Spinal cord (tissue), 10 donors: Measurements from ENCODE around the gene CBFA2T3. TPM values are rescaled to one million over a fixed set of nuclear protein-coding genes. Genes with fewer than 3 reads are reported as not detected.
A peak's percentile ranks its signal among the peaks of the same experiment; 100 is the strongest.
"Not testable (repeated sequence)": the region's sequence is repeated elsewhere in the genome, so short reads cannot be mapped to it uniquely, and the experiment has no call there.

Experiments used
- DNase-seq, 6 donors: peaks; one replicate each; pipeline versions ENCODE4 v3.0.0 to v3.0.0-alpha.2; 2013 to 2015; ENCODE audit warnings: low spot score in 6 of 6, low read depth in 4 of 6
- H3K27ac ChIP-seq: one replicate; pipeline ENCODE4 v1.5.1; 2013; ENCODE audit warnings: low read depth, low read length, control low read depth
- H3K27me3 ChIP-seq: one replicate; pipeline ENCODE4 v1.6.1; 2013; ENCODE audit warnings: low read length; ENCODE audit not compliant: control insufficient read depth, insufficient read depth
- H3K36me3 ChIP-seq: one replicate; pipeline ENCODE4 v1.6.1; 2013; ENCODE audit warnings: low read length; ENCODE audit not compliant: control insufficient read depth, insufficient read depth
- H3K4me1 ChIP-seq: one replicate; pipeline ENCODE4 v1.6.1; 2013; ENCODE audit warnings: low read length; ENCODE audit not compliant: control insufficient read depth, insufficient read depth
- H3K4me3 ChIP-seq: one replicate; pipeline ENCODE4 v1.5.1; 2013; ENCODE audit warnings: low read depth, low read length, control low read depth
- H3K9me3 ChIP-seq: one replicate; pipeline ENCODE4 v1.6.1; 2013; ENCODE audit warnings: low read length; ENCODE audit not compliant: control insufficient read depth, insufficient read depth
- WGBS: methylation state at CpG from one replicate; pipeline ENCODE4 v1.1.5; 2013; ENCODE audit warnings: missing lambda C conversion rate; ENCODE audit not compliant: insufficient coverage; 5-methylcytosine and 5-hydroxymethylcytosine counted together
- polyA plus RNA-seq, 2 donors: library from polyadenylated mRNA; unstranded; fragments of 120-200 nt; gene quantifications; one replicate each; pipeline ENCODE4 v1.2.1, GENCODE V29; 2013; ENCODE audit not compliant: insufficient read length in 2 of 2
- total RNA-seq, 2 donors: library from RNA; depleted of rRNA in 1 of 2; stranded (reverse); fragments of 120-200 nt in 1 of 2; fragments of >200 nt in 1 of 2; gene quantifications; one replicate each; pipeline versions ENCODE4 v1.2.3 to v1.2.4, GENCODE V29; 2013 to 2014
- donor health status: healthy.

CBFA2T3 gene
- total and polyA plus RNA-seq, 4 donors: 1.2 to 19.5 (median 11.0) TPM

DNA sequence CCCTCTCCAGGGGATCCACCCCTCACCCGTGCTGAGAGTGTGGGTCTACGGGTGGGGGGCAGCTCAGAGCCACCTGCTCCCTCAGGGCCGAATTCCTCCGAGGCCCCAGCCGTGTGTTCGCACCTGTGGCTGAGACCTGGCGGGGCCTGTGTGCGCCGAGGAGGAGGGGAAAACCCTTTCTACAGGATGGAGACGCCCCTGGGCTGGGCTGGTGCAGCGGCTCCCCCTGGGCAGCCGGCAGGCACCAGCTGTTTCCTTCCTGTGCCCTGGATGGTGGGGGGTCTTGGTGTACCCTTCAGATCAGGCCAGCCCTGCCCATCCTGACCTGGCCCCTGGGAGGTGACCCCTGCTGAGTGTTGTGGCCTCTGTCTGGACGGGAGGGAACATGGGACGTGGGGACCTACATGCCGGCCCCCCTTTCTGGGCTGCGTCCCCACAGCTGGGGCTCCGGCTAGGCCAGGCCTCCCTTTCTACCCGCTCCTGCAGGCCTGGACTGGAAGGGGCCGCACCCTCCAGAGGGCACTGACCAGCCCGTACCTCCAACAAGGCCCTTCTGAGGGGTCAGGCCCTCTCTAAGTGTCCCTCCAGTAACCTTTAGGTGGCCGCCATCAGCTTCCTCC is 82.2 kb downstream of the CBFA2T3 start:
- no peak overlapping the region for H3K27ac ChIP-seq
- H3K9me3 ChIP-seq: no peaks in the 10 kb centered on the region
- H3K27me3 ChIP-seq: no peaks in the 10 kb centered on the region
- no peaks in the 10 kb centered on the region for H3K4me1 ChIP-seq
- 84% methylated on average over 15 of the region's 21 CpGs for WGBS
- no peak for DNase-seq
- no peak overlapping the region for H3K4me3 ChIP-seq
- peaks cover 91% of the 10 kb centered on the region for H3K36me3 ChIP-seq

DNA sequence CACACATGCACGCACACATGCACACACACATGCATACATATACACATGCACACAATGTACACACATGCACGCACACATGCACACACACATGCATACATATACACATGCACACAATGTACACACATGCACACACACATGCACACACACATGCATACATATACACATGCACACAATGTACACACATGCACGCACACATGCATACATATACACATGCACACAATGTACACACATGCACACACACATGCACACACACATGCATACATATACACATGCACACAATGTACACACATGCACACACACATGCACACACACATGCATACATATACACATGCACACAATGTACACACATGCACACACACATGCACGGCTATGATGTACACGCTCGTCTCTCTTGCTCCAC is 82.7 kb downstream of the CBFA2T3 start:
- H3K4me3 ChIP-seq: not testable (repeated sequence)

DNA sequence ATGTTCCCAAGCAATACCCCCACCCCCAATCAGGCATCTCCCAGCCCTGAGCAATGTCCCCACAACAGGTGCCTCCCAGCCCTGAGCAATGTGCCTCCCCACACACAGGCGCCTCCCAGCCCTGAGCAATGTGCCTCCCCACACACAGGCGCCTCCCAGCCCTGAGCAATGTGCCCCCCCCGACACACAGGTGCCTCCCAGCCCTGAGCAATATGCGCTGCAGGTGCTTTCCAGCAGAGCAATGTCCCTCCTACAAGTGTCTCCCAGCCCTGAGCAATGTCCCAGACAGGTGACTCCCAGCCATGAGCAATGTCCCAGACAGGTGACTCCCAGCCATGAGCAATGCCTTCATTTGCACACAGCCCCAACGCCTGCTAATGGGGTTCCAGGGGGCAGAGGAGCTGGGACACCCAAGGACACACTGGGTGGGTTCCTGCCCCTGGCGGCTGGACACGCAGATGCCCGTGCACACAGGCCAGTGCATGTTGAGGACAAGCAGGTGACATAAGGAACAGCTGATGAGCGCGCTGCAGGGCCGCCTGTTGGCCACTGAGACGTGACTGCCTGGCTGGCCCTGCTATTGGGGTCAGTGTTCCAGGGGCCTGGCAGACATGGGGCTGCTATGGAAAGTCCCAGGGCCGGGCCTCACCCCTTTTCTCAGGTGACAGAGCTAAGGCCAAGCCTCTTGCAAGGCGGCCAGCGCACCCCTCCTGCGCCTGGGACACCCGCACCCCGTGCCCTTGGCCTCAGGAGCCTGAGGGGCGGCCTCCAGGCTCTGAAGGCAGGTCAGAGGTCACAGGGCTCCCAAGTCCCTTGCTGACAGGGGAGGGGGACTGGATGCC is 83.7 kb downstream of the CBFA2T3 start:
- 85% methylated on average over 19 of the region's 19 CpGs for WGBS
- no peak for DNase-seq
- H3K27me3 ChIP-seq: no peaks in the 10 kb centered on the region
- H3K4me3 ChIP-seq: no peak overlapping the region
- H3K9me3 ChIP-seq: no peaks in the 10 kb centered on the region
- H3K27ac ChIP-seq: no peak overlapping the region
- H3K4me1 ChIP-seq: peaks cover 6% of the 10 kb centered on the region
- peaks cover 89% of the 10 kb centered on the region for H3K36me3 ChIP-seq

More for the DNA sequence above, 82.7 kb downstream of the CBFA2T3 start:
- H3K27me3 ChIP-seq, H3K9me3 ChIP-seq, DNase-seq, H3K4me1 ChIP-seq, H3K27ac ChIP-seq: not testable (repeated sequence)
- peaks cover 91% of the 10 kb centered on the region for H3K36me3 ChIP-seq
- WGBS: 100% methylated on average over 1 of the region's 6 CpGs

DNA sequence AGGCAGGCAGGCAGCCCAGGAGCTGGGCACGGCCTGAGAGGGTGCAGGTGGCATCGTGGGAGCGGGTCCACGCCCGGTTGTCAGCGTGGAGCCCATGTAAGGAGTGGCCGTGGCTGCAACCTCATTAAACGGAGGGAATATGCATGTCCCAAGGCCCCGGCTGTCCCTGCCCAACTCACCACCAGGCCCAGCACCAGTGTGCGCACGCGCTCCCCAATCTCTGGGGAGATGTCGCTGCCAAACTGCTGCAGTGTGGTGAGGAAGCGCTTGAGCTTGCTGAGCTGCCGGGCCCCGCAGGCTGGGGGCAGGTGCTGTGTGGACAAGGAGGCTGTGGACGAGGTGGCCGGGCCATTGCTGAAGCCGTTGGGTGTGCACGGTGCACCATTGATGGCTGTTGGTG is 84.9 kb downstream of the CBFA2T3 start:
- Histone ChIP-seq H3K9me3 (no peaks in the 10 kb centered on the region), H3K27me3 (no peaks in the 10 kb centered on the region), H3K4me3 (no peak overlapping the region), H3K36me3 (peaks cover 87% of the 10 kb centered on the region), H3K27ac (no peak overlapping the region), H3K4me1 (peaks cover 12% of the 10 kb centered on the region)
- 73% methylated on average over 15 of the region's 20 CpGs for WGBS
- peak in 1 of 6 donors; percentile 14 for DNase-seq

DNA sequence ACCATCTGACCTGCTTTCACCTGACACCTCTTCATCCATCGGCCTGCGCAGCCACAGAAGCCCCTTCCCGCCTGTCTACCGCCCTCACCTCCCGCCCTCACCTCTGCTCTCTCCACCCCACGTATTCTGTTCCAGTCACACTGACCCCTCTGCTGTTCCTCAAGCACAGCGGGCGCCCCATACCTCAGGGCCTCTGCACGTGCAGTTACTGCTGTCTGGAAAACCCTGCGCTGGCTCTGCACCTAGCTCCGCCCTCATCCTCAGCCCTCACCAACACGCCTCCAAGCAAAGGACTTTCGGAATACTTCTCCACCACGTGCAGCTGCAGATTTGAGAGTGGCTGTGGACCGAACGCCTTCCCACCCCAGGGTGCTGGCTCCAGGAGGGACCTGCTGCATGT is 85.9 kb downstream of the CBFA2T3 start:
- Histone ChIP-seq H3K9me3 (no peaks in the 10 kb centered on the region), H3K36me3 (peaks cover 87% of the 10 kb centered on the region), H3K4me3 (no peak overlapping the region), H3K27me3 (no peaks in the 10 kb centered on the region), H3K27ac (no peak overlapping the region), H3K4me1 (peaks cover 20% of the 10 kb centered on the region)
- WGBS: 80% methylated on average over 16 of the region's 16 CpGs
- no peak for DNase-seq

DNA sequence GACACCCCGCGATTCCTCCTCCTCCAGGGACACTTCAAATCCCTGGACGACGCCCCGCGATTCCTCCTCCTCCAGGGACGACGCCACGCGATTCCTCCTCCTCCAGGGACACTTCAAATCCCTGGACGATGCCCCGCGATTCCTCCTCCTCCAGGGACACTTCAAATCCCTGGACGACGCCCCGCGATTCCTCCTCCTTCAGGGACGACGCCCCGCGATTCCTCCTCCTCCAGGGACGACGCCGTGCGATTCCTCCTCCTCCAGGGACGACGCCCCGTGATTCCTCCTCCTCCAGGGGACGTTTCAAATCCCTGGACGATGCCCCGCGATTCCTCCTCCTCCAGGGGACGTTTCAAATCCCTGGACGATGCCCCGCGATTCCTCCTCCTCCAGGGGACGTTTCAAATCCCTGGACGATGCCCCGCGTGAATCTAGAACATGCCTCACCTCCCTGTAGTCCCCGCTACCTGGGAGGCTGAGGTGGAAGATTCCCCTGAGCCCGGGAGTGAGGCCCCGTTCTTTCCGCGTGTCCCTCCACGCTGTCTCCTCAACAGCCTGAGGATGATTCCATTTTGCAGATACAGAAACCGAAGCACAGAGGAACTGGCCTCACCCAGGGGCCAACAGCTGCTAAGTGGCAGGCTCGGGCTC is 87.2 kb downstream of the CBFA2T3 start:
- Histone ChIP-seq H3K4me1 (peaks cover 20% of the 10 kb centered on the region), H3K36me3 (peaks cover 87% of the 10 kb centered on the region)
- not testable (repeated sequence) for H3K27me3 ChIP-seq, H3K9me3 ChIP-seq, DNase-seq, H3K27ac ChIP-seq, H3K4me3 ChIP-seq
- 88% methylated on average over 39 of the region's 48 CpGs for WGBS

DNA sequence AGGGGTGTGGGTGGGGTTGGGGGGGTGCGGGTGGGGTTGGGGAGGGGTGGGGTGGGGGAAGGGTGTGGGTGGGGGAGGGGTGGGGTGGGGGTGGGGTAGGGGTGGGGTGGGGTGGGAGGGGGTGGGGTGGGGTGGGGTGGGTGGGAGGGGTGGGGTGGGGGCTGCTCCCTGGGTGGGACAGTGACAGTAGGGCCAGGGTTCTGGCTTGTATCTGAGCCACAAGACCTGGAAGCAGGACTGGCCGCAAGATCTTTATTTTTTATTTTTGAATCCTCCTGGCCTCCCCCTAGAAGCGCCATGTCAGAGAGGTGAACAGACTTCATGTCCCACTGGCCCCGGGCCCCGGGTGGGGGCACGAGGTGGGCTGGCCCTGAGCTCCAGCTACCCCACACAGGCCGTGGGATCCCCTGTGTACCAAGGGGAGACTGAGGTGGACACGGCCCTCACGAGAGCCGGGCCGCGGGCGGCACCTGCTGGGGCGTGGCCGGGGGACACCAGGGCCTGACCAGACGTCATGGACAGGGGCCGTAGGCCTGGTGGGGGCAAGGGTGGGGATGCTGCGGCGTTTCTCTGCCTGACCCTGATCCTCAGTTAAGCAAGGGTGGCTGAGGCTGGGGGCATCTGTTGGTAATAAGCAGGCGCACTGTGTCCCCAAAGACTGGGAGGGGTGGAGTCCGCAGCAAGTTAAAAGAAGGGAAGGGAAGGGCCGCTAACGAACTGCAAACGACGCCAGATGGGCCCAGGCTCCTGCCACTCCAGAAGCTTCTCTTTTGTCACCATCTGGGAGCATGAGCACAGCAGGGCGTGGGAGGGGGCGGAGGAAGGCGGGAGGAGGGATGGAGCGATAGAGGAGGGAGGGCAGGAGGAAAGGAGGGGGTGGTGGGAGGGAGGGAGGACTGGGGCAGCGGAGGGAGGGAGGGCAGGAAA is 88.3 kb downstream of the CBFA2T3 start:
- Histone ChIP-seq H3K9me3 (no peaks in the 10 kb centered on the region), H3K27me3 (no peaks in the 10 kb centered on the region), H3K27ac (no peak overlapping the region), H3K4me3 (no peak overlapping the region), H3K36me3 (peaks cover 93% of the 10 kb centered on the region), H3K4me1 (peaks cover 20% of the 10 kb centered on the region)
- 82% methylated on average over 22 of the region's 30 CpGs for WGBS
- DNase-seq: peak in 1 of 6 donors; percentile 49

DNA sequence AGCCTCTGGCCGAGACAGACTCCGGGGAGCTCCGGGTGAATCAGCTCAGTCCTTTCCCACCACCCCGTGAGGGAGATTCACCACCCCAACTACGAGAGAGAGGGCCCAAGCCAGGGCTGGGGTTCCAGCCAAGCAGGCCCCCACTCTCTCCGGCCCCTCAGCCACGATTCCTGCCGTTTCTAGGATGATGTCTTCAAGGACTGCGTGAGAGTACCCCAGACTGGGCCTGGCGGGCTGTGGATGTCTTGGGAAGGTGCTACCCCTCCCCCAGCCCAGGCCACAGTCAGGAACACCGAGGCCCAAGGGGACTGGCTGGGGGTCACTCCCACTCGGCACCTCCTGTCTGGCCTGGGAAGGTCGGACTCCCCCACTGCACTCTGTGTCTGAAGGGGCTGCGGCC is 89.0 kb downstream of the CBFA2T3 start:
- Histone ChIP-seq H3K4me3 (no peak overlapping the region), H3K27ac (no peak overlapping the region), H3K9me3 (no peaks in the 10 kb centered on the region), H3K36me3 (peaks cover 93% of the 10 kb centered on the region), H3K4me1 (peaks cover 20% of the 10 kb centered on the region), H3K27me3 (no peaks in the 10 kb centered on the region)
- DNase-seq: no peak
- WGBS: 79% methylated on average over 8 of the region's 14 CpGs
